ENCODE measurements around the gene DIAPH1.
A peak's percentile ranks its signal among the peaks of the same experiment; 100 is the strongest.

Gene DIAPH1

DNA sequence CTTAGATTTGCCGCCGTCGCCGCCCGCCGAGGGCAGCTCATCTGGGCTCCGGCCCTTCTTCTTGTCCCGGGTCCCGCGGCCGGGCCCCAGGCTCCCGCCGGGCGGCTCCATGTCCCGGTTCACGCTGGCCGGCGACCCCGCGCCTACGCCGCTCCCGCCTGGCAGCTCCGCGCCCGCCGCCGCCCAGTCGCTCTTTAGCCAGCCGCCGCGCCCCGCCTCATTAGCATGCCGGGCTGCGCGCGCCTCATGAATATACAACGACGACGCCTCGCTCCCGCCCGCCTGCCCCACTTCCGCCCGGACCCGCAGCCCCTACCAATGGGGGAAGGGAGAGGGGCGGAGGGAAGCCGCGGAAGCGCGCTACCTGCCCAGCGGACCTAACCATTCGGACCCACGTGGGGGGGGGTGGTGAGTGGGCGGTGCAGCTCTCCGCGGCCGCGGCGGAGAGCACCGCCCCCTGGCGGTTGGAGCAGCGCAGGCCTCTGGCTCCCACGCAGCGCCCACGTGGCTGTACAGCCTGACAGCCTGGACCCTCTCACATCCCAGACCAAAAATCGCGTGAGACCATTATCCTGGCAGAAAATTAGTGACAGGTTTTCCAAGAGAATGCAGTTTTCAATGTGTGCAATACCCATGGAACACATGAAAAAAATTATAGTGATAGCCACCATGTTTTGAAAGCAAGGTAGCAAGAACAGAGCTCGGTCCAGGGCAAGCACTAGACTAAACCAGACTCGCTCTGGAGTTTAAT is at the start of gene DIAPH1:
Gene DIAPH1 (minus strand): TSS at position 197 of the 751 bp plus-strand sequence. CDS start 86 bp downstream, at position 111.
- peak; percentile 99 for DNase-seq

DNA sequence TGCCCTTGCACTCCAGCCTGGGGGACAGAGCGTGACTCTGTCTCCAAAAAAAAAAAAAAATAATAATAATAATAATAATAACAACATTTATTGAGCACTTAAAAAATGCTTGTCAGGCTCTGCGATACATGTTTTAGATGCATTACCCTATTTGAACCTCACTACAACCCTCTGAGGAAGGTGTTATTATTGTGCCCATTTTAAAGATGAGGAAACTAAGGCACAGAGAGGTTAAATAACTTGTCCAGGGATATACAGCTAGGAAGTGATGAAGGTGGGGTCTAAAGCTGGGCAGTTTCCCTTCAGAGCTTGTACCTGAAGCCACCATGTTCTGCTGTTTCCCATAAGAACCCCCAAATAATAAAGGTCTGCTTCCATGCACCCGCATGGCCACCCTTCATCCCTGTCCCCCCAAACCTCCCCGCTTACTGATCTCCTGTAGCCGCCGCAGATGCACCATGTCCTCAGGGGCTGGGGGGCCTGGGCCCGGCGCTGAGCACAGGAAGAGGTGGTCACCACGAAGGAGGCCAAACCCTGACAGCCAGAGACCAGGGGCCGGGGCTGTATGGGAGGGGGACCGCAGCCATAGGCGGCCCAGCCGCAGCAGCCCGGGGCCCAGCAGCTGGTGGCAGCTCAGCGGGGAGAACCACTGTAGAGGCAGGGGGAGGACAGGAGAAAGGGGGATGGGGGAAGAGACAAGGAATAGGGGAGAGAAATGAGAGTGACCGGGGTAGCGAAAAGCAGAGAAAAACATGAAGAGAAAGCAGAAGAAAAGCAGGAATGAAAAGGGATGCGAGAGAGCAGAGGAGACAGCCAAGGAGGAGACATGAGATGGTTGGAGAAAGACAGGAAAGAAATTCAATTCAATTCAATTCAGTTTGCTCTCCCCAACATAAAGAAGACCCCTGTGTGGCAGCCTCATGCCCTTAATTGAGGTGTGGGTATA is 47.5 kb upstream of the DIAPH1 start:
- DNase-seq, result no peak

DNA sequence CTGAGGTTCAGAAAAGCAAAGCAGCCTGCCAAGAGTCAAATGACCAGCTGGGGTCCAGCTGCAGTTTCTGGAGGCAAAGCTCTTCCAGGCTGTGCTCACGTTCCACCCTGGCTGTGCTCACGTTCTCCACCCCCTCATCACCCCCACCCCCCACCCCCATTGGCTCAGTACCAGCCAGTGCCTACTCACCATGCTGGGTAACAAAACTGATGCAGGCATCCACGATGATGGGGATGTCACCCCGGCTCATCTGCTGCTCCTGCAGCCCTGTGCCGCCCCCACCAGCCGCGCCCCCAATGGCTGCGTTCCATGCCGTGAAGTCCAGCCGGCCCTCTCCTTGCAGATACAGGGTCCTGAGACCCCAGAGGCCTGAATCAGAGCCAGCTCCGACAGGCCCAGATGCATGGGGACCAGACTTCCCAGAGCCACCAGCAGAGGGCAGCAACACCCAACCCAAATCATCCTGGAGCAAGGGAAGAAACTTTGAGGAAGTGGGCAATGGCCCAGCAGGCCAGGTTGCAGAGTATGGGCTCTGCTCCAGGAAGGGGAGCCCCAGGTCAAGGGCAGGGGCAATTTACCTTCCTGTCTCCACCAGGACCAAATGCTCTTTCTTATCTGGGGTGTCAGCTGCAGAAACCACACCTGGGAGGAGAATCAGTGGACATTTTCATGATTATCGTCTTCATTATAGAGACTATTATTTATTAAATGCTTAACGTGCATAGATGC is 46.1 kb upstream of the DIAPH1 start:
- peak; percentile 89 for DNase-seq

DNA sequence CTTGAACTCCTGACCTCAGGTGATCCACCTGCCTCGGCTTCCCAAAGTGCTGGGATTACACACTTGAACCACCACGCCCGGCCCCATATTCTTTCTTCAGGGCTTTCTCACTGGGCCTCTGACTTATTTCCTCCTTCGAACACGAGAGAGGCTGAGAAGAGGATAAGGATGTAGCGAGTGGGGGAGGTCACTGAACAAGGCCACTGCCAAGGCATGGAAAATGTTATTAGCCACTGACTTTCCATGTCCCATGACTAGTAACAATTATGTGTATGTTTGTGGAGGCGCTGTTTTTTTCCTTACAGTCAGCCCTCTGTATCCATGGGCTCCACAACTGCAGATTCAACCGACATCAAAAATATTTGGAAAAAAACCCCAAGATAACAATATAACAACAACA is 44.7 kb upstream of the DIAPH1 start:
- no peak for DNase-seq

DNA sequence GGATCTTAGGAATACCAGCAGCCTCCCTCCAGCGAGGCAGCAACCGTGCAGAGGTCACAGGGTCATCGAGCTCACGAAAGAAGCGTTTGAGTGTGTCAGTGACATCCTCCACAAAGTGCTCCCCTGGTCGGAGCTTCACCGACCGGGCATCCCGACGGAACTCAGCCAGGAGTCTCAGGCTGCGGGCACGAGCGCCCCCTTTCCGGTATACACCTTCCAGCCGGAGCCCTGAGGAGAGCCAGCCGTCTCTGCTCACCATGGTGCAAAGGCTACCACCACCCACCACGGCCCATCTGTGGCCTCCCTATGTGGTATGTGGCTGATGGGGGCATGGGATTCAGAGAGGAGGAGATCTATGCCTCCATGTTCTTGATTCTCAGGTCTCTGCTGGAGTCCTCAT is 43.2 kb upstream of the DIAPH1 start:
- DNase-seq, result no peak

DNA sequence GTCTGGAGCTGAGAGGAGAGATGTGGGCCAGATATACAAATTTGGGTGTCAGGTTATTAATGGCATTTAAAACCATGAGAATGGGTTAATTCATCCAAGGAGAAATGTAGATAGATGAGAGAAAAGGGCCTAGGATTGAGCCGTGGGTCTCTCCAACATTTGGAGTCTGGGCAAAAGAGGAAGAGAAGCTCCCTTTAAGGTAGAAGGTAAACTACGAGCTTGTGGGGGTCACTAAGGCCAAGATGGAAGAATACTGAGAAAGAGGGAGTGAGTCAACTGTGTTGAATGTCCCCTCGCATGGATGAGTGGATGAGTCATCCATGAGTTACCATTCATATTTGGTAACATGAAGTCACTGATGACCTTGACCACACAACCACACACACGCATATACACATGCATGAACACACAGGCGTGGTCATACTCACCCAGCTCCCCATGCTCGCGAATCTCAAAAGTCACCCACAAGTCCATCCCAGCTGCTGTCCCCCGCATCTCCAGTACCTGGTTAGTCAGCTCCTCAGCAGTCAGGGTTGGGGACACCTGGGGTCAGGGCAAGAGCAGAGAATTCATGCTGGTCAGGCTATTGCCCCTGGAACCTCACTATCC is 39.2 kb upstream of the DIAPH1 start:
- no peak for DNase-seq

DNA sequence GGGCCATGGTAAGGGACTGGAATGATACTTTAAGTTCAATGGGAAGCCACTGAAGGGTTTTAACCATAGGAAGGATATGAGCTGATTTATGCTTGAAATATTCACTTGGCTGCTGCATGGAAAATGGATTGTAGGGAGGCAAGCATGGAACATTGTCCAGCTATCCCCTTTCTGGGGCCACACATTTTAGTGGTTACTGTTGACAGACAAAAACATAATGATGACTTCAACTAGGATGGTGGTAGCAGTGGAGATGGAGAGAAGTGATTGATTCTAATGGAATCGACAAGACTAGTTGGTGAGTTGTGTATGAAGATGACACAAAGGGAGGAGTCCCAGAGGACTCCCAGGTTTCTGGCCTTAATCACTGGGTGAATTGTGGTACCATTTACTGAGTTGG is 38.6 kb upstream of the DIAPH1 start:
- no peak for DNase-seq

DNA sequence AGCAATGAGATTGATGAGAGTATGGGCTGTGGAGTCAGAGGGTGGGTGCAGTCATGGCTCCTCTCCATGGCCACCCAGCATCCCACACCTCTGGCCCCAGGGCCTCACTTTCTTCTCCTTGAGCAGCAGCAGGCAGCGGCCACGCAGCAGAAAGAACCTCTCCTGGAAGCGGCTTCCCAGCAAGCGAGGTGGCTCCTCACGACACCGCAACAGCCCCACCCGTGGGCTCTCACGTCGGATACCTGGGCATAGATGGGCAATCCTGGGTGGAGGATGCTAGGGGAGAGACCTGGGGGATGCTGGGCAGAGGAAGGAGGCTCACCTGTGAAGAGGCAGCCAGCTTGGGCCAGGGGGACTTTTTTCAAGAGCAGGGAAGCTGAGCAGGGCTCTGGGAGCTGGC is 37.6 kb upstream of the DIAPH1 start:
- no peak for DNase-seq

DNA sequence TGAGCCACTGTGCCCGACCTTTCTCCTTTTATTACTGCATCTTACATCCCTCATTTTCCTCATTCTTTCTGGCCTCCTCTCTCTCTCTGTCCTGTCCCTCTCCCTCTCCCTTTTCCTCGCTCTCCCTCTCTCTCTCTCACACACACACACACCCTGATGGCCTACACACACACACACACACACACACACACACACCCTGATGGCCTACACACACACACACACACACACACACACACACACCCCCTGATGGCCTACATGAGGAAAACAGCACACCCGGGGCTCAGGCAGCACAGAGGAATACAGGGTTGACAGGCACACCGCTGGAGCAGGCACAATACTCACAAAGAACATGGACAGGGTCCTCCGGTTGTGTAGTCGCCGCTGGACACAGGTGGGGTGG is 36.2 kb upstream of the DIAPH1 start:
- no peak for DNase-seq

DNA sequence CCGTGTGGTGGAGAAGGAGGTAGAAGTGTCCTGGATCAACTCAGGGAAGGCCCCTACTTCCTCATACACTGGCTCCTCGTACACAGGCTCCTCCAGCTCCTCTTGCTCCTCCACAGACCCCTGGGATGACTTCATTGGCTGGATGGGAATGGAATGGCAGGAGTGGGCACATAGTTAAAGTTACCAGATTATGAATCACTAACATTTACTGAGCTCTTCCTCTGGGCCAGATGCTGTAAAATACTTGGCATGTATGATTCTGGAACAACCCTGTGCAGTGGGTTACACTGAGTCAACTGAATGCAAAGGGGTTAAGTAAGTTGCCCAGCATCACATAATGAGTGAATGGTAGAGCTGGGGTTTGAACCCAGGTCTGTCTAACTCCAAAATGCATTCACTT is 35.5 kb upstream of the DIAPH1 start:
- no peak for DNase-seq

DNA sequence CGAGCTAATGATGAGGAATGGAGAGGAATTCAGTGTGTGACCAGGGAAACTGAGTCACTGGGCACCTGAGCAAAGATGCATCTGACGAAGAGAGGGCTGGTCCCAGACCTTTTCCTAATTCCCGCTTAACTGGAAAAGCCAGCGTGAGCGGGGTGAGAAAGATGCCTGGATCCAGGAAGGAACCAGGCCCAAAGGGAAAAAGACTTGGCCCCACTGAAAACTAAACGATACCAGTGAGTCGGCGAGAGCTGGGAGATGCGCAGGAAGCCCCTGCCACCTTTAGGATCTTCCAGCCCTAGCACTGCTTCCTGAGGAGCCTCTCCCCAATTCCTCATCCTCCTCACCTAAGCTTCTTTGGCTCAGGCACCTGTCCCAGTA is 32.9 kb upstream of the DIAPH1 start:
- DNase-seq, result no peak

DNA sequence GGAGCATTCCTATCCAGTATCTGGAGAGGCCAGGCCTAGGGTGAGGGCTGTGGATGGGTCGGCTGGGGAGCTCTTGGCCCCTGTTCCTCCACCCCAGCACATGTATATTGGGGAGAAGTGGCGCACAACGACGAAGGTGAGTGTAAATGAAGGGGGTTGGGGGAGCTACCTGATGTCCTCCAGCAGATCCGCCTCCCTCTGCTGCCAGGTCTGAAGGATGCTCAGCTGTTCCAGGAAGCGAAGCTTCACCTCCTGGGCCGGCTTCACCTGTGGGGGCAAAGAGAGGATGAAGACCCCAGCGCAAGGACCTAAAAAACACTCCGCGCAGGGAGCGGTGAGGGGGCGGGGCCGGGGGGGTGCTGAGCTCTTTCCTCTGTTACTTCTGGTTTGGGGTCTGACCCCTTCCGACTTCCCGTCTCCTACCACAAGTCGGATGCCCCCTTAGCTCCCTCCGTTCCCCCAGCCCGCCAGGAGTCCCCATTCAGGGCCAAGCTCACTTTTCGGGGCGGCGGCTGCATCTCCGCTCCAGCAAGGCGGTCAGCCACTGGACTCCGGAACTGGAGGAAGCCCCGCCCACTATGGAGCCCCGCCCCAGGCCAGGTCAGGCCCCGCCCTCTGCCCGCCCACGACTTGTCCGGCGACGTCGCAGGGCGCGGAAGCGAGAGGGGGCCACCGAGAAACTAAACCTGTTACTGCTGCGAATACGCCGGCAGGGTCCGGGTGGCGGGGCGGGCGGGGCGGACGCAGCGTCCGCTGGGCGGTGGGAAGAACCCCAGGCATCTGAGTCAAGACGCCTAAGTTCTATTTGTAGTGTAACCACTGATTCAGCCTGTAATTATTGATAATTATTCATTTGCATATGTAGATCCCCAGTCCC is 32.3 kb upstream of the DIAPH1 start, which contains the start of gene FCHSD1:
Gene FCHSD1 (minus strand): TSS at position 568 of the 877 bp plus-strand sequence. CDS start 50 bp downstream, at position 518.
- peak; percentile 89 for DNase-seq

DNA sequence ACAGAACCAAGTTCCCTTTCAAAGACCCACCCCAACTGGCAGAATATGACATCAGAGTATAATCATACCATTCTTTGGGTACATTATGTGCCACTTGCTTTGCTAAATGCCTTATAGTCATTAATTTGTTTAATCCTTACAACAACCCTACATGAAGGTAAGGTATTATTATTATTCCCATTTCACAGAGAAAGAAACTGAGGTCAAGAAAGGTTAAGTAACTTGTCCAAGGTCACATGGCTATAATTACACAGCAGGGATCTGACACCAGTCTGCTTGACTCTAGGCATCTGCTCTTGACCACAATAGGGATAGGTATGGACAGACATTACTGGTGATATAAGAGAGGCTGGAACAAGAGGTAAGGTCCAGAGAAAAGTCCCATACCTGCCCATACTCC is 31.2 kb upstream of the DIAPH1 start:
- no peak for DNase-seq

DNA sequence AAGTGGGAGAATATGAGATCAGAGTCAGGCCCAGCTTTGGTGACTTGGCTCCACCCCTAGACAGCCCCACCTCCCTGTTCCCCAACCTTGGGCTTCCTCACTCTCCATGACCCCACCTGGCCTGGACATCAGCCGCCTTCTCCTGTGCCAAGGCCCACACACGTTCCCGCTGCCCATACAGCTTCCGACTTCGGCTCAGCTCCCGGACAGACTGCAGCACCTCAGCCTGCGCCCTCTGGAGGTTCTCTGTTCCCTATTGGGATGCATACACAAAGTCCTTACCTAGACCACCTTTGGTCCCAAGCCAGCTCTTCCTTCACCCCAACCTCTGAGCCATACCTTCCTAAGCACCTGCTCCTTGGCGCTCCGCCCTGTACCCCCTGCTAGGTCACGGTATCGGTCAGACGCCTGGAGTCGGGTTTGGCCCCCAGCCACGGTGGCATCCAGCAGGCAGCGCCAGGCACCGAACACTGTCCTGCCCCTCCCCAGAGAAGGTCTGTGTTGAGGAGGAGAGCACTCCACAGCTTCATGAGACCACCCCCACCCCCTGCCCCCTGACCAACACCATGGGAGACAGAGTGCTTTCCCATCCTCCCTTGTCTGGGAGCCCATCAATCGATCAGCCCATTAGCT is 30.4 kb upstream of the DIAPH1 start:
- DNase-seq, result no peak

DNA sequence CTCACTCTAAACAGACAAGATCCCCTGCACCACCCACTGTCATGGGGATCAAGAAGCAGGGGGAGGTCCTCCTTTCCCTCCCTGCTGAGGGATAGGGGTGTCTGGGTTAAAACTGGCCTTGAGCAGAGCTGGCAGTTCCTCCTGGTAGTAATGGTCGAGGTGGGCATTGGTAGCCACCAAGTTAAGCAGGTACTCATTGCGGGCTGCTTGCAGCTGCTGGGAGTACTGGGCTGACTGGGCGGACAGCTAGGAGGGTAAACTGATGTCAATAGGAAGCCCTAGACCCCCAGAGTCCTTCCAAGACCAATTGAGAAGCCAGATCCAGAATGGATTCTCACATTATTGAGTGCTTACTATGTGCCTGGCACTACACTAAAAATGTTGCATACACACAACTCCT is 29.1 kb upstream of the DIAPH1 start:
- DNase-seq, result no peak

DNA sequence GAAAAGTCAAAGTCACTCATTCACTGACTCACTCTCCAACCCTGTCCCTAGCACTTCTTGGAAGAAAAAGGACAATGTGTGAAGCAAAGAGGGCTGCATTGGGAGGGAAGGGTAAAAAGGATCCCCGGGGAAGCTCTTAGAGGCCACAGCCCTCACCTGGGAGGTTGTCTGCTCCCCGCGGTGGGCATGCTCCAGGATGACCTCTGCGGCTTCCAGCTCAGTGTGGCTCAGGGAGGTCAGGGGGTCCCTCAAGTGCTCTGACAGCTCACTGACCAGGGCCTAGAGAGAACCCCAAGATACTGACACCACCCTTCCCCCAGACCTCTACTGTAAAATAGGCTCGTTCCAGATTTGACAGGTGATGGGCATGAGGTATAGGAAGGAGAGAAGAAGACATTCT is 28.4 kb upstream of the DIAPH1 start:
- no peak for DNase-seq

DNA sequence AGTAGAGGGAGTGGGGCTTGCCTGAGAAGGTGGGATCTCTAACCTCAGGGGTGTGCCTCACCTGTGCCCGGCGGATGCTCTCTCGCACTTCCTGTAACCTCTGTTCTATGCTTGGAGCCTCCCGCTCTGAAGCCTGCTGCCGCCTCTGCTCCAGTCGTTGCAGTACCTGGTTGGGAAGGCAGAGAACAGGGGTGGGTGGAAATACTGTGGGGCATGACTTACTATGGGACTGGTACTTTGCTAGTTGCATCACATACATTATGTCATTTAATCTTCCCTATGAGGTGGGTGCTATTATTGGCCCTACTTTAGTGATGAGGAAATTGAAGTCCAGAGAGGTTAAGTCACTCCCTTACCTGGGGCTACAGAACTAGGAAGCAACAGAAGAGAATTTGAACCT is 27.2 kb upstream of the DIAPH1 start:
- DNase-seq, result no peak

DNA sequence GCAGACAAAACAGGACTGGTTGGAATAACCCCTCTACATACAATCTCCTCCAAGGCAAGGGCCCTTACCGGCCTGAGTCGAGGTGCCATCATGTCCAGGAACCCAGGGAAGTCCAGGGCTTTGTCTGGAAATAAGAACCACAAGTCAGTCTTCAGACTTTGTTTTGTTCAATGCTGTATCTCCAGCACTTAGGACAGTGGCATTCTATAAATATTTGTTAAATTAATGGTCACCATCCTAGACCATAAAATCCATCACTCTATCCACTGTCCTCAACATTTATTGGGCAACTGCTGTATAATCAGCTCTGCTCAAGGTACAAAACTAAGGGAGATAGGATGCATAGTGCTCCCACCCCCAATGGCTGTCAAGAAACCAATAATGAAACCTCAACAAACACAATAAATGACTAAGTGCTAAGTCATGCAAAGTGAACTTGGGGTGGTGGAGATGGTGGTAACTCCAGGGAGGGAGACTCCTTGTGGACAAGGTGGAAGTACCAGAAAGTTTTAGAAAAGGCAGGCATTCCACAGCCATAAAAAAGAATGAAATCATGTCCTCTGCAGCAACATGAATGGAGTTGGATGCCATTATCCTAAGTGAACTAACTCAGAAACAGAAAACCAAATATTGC is 23.0 kb upstream of the DIAPH1 start:
- DNase-seq, result peak; percentile 68

DNA sequence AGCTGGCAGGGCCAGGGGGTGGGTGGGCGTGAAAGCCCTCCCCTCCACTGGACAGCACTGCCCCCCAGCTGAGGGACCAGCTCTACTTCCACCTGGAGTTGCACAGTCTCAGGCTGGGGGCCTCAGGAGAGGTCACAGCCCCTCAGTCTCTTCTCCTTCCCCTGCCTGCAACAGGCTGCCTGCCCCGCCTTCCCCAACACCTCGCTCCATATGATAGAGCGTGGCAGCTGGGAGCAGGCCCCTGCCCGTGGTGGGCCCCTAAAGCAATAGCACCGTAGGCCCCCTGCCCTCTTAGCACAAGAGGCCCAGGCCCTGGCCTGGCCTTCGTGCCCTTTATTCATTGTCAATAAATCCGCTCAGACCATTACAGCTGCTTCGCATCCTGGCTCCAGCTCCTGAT is 21.9 kb upstream of the DIAPH1 start:
- no peak for DNase-seq

DNA sequence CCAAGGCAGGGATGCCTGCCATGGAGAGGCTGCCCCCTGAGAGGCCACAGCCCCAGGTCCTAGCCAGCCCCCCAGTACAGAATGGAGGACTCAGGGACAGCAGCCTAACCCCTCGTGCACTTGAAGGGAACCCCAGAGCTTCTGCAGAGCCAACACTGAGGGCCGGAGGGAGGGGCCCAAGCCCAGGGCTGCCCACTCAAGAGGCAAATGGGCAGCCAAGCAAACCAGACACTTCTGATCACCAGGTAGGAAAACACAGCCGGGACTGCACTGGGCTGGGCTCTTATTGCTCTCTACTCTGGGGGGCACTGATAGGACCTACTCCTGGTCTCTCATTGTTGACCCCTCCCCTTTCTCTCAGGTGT is 21.2 kb upstream of the DIAPH1 start:
- DNase-seq, result no peak

Data from hematopoietic multipotent progenitor cell treated with erythropoietin and hydrocortisone succinate and interleukin-3 and kit ligand, for 4 days (in vitro differentiated cells).